ENCODE data around the gene PLIN5.

Gene PLIN5

DNA sequence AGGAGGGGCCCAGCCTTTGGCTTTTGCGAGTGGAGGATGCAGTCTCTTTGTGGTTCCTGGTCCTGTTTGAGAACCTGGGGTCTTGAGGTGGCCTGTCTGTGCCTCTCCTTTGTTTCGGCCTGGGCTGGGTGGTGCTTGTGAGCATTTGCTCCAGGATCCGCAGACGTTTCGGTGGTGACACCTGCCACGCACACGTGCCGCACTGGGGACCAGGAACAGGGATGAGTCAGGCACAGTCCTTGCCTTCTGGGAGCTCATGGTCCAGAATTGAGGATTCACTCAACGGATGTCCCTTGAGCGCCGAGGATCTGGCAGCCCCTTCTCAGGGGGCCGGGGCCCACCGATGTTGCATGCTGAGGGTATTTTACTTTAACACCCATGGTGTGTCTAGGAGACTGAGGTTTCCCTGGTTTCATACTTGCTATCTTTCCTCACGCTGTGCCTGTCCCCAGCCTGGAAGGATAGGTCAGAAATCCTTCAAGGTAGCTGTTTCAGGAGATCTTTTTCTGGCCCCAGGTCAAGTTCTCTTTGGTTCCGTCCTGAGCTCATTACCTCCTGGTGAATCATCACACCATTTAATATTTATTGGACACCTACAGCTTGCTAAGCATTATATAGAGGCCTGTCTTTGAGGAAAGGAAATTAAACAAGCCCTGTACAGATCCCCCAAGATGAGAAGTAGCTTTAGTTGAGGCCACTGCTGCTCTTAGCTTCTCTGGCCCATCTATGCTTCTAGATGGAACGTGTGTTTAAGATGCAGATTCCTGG, 57.8 kb downstream of the PLIN5 start:
- no peak for DNase-seq

DNA sequence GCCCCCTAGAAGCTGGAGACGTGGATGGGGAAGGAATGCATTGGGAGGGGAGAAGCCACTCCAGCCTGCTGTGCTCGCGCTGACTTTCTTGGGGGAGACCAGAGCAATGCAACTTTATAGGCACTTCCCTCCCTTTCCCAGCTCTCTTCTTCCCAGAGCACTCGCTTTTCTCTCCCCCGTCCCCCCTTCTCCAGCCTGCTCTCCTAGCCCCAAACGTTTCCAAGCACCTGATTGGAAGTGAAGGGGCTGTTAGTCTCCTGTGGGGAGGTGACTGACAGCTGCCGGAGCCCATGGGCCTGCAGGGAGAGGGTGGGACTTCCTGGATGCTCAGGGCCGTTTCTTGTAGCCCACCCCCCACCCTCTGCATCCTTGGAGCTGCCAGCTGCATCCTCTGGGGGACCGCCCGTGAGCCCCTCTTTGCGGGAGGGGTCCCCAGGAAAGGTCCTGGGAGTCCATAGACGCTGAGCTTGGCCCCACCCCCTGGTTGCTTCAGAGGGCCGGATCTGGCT, 60.5 kb downstream of the PLIN5 start:
- peak; percentile 28 to 30 for DNase-seq

DNA sequence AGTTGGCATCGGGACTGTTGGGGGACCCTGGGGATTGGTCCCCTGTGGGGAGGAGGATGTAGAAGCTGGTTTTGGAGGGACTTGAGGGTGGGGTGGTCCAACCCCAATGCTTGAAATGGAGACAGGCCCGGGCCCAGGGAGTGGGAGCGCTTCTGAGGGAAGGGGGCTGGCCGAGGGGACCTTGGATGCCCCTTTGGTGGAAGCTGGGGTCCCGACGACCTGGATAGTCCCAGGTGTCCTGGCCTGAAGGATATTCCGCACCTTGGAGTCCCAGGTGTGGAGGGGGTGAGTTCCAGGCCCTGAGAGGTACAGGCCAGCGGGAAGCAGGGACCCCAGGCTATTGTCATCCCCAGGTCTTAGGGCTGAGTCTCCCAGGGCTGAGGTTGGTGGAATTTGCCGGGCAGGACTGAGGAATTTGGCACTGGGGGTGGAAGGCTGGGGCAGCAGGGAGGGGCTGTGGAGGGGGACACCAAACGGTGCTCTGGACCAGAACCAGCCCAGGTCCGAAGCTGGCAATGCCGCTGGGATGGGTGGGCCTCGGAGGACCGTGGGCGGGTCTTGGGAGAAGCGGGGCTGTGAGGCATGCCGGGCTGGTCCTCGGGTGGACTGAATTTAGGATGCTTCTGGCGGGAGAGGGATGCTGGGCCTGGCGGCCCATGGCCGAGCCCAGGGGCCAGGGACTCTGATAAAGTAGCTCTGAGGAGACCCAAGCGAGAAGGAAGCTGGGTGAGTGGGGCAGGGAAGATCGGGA, 61.1 kb downstream of the PLIN5 start:
- no peak for DNase-seq

DNA sequence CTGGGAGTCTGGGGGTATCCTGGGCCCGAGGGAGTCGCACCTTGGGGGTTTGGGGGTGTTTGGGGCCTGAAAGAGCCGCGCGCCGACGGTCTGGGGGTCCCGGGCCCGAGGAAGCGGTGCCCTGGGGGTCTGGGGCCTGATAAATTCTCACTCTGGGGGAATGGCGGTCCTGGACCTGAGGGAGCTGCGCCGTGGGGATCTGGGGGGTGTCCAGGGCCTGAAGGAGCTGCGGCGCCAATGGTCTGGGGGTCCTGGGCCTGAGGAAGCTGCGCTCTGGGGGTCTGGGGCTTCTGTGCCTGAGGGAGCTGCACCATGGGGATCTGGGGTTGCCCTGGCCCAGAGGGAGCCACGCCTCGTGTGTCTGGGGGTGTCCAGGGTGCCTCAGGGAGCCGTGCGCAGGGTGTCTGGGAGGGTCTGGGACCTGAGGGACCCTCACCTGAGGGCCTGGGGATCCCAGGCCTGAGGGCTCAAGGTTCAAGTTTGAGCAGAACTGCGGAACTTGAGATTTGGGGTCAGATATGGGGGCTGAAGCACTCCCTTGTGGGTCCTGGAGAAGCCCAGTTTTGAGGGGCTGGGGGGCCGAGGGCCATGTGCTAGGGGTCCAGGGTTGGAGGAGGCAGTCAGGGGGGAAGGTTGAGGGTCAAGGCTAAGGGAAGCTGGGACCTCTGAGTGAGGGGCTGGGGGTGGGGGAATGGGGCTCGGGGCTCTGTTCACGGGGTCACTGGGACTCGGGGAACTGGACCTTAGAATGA, 61.8 kb downstream of the PLIN5 start:
- no peak for DNase-seq

All from hippocampal formation (tissue), 2 donors.